ENCODE measurements around the gene NAT16.
"Not testable (repeated sequence)": the region's sequence is repeated elsewhere in the genome, so short reads cannot be mapped to it uniquely, and the experiment has no call there.

NAT16 gene

DNA sequence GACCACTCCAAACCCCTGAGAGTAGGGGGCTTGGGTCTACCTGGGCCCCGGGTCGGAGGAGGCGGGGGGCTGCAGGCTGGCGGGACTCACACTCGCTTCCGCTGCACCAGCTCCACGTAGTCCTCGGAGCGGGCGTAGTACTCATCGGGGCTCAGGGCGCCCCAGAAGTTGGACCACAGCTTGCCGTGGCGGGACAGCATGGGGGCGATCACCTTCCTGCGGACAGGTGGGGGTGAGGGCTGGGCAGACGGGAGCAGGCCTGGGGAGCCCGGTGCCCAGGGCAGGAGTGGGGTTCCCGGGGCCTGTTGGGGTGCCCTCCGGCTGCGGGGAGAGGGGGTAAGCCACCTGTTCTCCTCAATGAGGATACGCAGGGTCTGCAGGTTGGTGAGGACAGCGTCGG, 31.4 kb upstream of the NAT16 start:
- TF ChIP-seq JUND (IDR thresholded peaks at IDR 0.05; ENCODE audit: low read depth): no peak
- in situ Hi-C loops (cut with HindIII; ENCODE audit: low pct_unique_long_range_greater_than_20kb, low sequenced_read_pairs): no loop called here
- no peak for DNase-seq (ENCODE audit: low read depth in 1 of 2, low spot score in 1 of 2)

DNA sequence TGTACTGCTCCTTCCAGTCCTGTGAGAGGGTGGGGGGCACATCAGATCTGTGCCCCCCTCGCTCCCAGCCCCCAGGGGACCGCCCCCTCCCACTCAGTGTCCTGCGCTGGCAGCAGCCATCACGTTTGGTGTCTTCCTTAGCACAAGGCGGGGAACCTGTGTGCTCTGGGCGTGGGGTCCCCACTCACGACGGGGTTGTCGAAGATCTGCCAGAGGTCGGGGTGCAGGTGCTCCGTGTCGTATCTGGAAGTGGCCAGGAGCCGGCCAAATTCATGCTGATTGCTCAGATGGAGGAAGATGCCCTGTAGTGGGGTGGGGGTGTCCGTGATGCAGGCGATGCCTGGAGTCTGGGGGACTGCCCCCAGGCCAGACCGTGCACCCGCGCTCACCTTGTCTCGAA, 30.1 kb upstream of the NAT16 start:
- DNase-seq (ENCODE audit: low read depth in 1 of 2, low spot score in 1 of 2): no peak
- in situ Hi-C loops (cut with HindIII; ENCODE audit: low pct_unique_long_range_greater_than_20kb, low sequenced_read_pairs): no loop called here
- TF ChIP-seq JUND (IDR thresholded peaks at IDR 0.05; ENCODE audit: low read depth): no peak

- DNase-seq (ENCODE audit: low read depth in 1 of 2, low spot score in 1 of 2): no peak
- in situ Hi-C loops (cut with HindIII; ENCODE audit: low pct_unique_long_range_greater_than_20kb, low sequenced_read_pairs): no loop called here
- TF ChIP-seq JUND (IDR thresholded peaks at IDR 0.05; ENCODE audit: low read depth): no peak
Measured at GRCh38 chr7:101208794-101209193, 28.7 kb upstream of the NAT16 start.

DNA sequence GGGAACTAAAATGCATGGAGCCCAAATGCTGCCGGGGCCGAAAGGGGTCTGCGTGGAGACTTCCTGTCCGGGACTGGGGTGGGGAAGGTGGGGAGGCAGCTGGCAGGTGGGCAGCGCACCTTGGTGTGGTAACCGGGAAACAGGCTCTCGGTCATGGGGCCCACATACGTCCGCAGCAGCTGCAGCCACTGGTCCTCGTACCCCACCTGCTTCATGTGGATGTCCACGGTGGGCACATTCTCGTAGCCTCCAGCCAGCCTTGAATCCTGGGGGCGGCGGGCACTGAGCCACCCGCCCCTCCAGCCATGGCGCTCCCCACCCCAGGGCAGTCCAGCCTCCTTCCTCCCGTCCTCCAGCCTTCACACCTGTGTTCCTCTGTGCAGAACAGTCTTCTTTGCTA, 27.4 kb upstream of the NAT16 start:
- DNase-seq (ENCODE audit: low read depth in 1 of 2, low spot score in 1 of 2): no peak
- no peak for TF ChIP-seq JUND (IDR thresholded peaks at IDR 0.05; ENCODE audit: low read depth)
- in situ Hi-C loops (cut with HindIII; ENCODE audit: low pct_unique_long_range_greater_than_20kb, low sequenced_read_pairs): no loop called here

DNA sequence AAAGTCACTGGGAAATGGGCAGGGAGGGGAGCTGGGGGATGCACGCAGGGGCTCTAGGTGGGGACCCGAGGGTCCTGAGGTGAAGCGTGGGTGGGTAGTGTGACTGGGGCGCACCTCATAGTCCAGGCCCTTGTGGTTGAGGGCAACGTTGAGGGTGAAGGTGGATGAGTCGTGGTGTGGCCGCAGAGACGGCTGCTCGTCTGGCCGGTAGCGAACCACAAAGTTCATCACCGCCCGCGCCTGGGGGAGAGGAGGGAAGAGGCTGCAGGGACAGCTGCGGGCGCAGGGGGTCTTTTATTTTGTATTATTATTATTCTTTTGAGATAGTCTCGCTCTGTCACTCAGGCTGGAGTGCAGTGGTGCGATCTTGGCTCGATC, 26.6 kb upstream of the NAT16 start:
- no peak for DNase-seq (ENCODE audit: low read depth in 1 of 2, low spot score in 1 of 2)
- TF ChIP-seq JUND (IDR thresholded peaks at IDR 0.05; ENCODE audit: low read depth): no peak
- in situ Hi-C loops (cut with HindIII; ENCODE audit: low pct_unique_long_range_greater_than_20kb, low sequenced_read_pairs): no loop called here

GRCh38 chr7:101205901-101206664, 26.0 kb upstream of the NAT16 start:
- in situ Hi-C loops (cut with HindIII; ENCODE audit: low pct_unique_long_range_greater_than_20kb, low sequenced_read_pairs): no loop called here
- DNase-seq (ENCODE audit: low read depth in 1 of 2, low spot score in 1 of 2): no peak
- no peak for TF ChIP-seq JUND (IDR thresholded peaks at IDR 0.05; ENCODE audit: low read depth)

- DNase-seq (ENCODE audit: low read depth in 1 of 2, low spot score in 1 of 2); in situ Hi-C loops (cut with HindIII; ENCODE audit: low pct_unique_long_range_greater_than_20kb, low sequenced_read_pairs): not testable (repeated sequence)
Measured at GRCh38 chr7:101203740-101204738, 23.9 kb upstream of the NAT16 start.

DNA sequence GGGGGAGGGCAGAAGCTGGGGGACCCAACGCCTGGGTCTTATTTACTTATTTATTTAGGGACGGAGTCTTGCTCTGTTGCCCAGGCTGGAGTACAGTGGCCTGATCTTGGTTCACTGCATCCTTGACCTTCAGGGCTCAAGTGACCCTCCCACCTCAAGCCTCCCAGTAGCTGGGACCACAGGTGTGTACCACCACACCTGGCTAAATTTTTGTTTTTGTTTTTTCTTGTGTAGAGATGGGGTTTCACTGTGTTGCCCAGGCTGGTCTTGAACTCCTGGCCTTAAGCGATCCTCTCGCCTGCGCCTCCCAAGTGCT, 22.5 kb upstream of the NAT16 start:
- in situ Hi-C loops (cut with HindIII; ENCODE audit: low pct_unique_long_range_greater_than_20kb, low sequenced_read_pairs): no loop called here
- no peak for TF ChIP-seq JUND (IDR thresholded peaks at IDR 0.05; ENCODE audit: low read depth)
- DNase-seq (ENCODE audit: low read depth in 1 of 2, low spot score in 1 of 2): no peak

DNA sequence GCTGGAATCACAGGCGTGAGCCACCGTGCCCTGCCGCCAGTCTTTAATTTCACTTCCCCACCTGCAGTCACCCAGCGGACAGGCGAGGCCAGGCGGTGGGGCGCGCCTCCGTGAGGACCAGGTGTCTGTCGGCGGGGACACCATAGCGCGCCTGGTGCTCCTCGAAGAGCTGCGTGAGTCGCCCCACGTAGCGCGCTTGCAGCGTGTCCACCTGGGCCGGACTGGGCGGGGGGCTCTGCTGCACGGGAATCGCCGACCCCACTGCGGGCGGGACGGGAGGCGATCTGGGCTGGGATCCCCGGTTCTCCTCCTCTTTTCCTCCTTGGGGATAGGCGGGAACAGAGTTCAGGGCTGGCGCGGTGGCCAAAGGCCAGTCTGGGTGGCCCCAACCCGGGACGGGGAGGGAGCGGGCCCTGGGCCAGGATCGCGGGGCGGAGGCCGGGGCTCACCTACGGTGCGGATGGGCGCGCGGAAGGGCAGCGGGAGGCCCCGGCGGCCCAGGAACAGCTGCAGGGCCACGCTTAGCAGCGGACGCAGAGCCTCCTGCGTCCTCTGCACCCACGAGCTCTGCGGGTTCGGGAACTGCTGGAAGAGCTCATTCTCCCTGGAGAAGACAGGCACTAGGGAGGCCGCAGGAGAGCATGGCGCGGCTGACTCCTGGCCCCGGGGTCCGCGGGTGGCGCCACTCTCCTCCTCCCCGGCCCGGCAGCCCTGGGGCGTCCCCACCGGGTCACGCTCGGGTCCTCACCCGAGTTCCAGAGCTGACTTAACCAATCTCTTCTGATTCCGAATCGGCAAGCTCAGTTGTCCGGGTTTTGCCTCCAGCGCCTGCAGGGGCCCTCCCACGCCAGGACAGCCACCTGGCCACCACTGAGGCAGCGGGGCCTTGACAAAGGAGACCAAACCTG, 21.9 kb upstream of the NAT16 start:
- no peak for TF ChIP-seq JUND (IDR thresholded peaks at IDR 0.05; ENCODE audit: low read depth)
- in situ Hi-C loops (cut with HindIII; ENCODE audit: low pct_unique_long_range_greater_than_20kb, low sequenced_read_pairs): no loop called here
- DNase-seq (ENCODE audit: low read depth in 1 of 2, low spot score in 1 of 2): no peak

DNA sequence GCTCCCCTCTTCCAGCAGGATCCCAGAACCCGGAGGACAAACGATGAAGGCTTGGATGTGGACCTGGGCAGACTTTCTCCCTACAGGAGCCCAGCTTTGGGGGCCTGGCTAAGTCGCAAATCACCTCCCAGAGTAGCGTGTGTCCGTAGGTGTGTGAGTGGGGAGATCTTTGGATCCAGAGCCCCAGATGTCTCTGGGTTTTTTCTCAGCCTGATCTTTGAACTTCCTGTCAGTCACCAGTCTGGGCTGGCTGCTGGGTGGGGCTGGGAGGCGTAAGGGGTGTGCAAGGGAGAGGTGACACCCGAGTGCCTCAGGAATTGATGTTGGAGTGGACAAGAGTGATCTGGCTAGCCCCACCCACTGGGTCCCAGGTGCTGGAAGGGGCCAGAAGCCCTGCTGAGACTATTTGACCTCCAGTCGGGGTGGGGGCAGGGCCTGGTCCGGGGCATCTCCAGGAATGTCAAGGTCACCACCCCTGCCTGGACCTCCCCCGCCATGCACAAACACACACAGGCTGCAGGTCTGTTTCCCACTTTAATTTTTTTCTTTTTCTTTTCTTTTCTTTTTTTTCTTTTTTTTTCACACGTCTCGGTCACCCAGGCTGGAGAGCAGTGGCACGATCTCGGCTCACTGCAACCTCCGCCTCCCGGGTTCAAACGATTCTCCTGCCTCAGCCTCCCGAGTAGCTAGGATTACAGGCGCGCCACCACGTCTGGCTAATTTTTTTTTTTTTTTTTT, 20.9 kb upstream of the NAT16 start, which contains the start of gene MOGAT3:
MOGAT3 (minus strand) TSS at position 175 of the 738 bp plus-strand sequence. CDS start 182 bp downstream, outside the sequence.
- DNase-seq (ENCODE audit: low read depth in 1 of 2, low spot score in 1 of 2): no peak
- no peak for TF ChIP-seq JUND (IDR thresholded peaks at IDR 0.05; ENCODE audit: low read depth)
- in situ Hi-C loops (cut with HindIII; ENCODE audit: low pct_unique_long_range_greater_than_20kb, low sequenced_read_pairs): no loop called here

DNA sequence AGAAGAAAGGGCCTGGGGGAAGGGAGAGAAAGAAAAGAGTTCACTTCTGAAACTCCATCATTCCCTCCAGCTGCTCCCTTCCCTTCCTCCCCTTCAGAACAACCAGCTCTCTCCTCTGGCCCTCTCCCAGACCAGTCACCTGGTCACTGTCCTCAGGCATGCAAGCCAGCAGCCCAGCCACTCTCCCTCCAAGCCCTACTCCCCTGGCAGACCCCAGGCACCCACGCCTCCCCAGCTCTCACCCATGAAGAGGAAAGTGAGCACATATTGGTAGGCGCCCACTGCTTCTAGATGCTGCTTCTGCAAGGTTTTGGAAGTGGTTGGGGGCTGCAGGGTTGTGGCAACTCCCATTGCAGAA, 20.4 kb upstream of the NAT16 start:
- DNase-seq (ENCODE audit: low read depth in 1 of 2, low spot score in 1 of 2): no peak
- no peak for TF ChIP-seq JUND (IDR thresholded peaks at IDR 0.05; ENCODE audit: low read depth)
- in situ Hi-C loops (cut with HindIII; ENCODE audit: low pct_unique_long_range_greater_than_20kb, low sequenced_read_pairs): no loop called here

- DNase-seq (ENCODE audit: low read depth in 1 of 2, low spot score in 1 of 2); in situ Hi-C loops (cut with HindIII; ENCODE audit: low pct_unique_long_range_greater_than_20kb, low sequenced_read_pairs): not testable (repeated sequence)
Measured at GRCh38 chr7:101199522-101199921, 19.4 kb upstream of the NAT16 start.
